Brain pericyte (primary cell): Measurements from ENCODE around the gene DENND5A.
A peak's percentile ranks its signal among the peaks of the same experiment; 100 is the strongest.
"Not testable (repeated sequence)": the region's sequence is repeated elsewhere in the genome, so short reads cannot be mapped to it uniquely, and the experiment has no call there.

ENCODE experiments used
- DNase-seq: peaks from one replicate; pipeline ENCODE4 v3.0.0-alpha.2; 2012; ENCODE audit warnings: low read depth, low spot score

Gene DENND5A

GRCh38 chr11:9264316-9265210 lies 587 bp downstream of the DENND5A start:
- peak; percentile 26 for DNase-seq

- no peak for DNase-seq
Observed at GRCh38 chr11:9263840-9264315, 1.3 kb downstream of the DENND5A start.

GRCh38 chr11:9260838-9261146 lies 4.4 kb downstream of the DENND5A start:
- DNase-seq = not testable (repeated sequence)

GRCh38 chr11:9259981-9260837 lies 4.9 kb downstream of the DENND5A start:
- no peak for DNase-seq

GRCh38 chr11:9258279-9258678 lies 6.9 kb downstream of the DENND5A start:
- not testable (repeated sequence) for DNase-seq

- DNase-seq = no peak
Observed at GRCh38 chr11:9254416-9254815, 10.7 kb downstream of the DENND5A start.

GRCh38 chr11:9253086-9253485 lies 12.1 kb downstream of the DENND5A start:
- no peak for DNase-seq

GRCh38 chr11:9251311-9251710 lies 13.8 kb downstream of the DENND5A start:
- no peak for DNase-seq

GRCh38 chr11:9250139-9250582 lies 15.0 kb downstream of the DENND5A start:
- no peak for DNase-seq

GRCh38 chr11:9249252-9249651 lies 15.9 kb downstream of the DENND5A start:
- no peak for DNase-seq

- DNase-seq = no peak
Observed at GRCh38 chr11:9247863-9248262, 17.3 kb downstream of the DENND5A start.

GRCh38 chr11:9236242-9236641 lies 28.9 kb downstream of the DENND5A start:
- DNase-seq = not testable (repeated sequence)

GRCh38 chr11:9232482-9232881 lies 32.7 kb downstream of the DENND5A start:
- DNase-seq = no peak

GRCh38 chr11:9231848-9232177 lies 33.3 kb downstream of the DENND5A start:
- peak; percentile 24 for DNase-seq

GRCh38 chr11:9230296-9230695 lies 34.9 kb downstream of the DENND5A start:
- no peak for DNase-seq

GRCh38 chr11:9228091-9228490 lies 37.1 kb downstream of the DENND5A start:
- no peak for DNase-seq

GRCh38 chr11:9225748-9226298 lies 39.3 kb downstream of the DENND5A start:
- DNase-seq = no peak

- no peak for DNase-seq
Observed at GRCh38 chr11:9222654-9223053, 42.5 kb downstream of the DENND5A start.

- not testable (repeated sequence) for DNase-seq
Observed at GRCh38 chr11:9220853-9221252, 44.3 kb downstream of the DENND5A start.

- no peak for DNase-seq
Observed at GRCh38 chr11:9219572-9219971, 45.6 kb downstream of the DENND5A start.

- no peak for DNase-seq
Observed at GRCh38 chr11:9219115-9219514, 46.0 kb downstream of the DENND5A start.

- DNase-seq = no peak
Observed at GRCh38 chr11:9214765-9215164, 50.4 kb downstream of the DENND5A start.
